IMR-90 (cell line): ENCODE results near the gene LGALS9. TPM values are rescaled to one million over a fixed set of nuclear protein-coding genes. Genes with fewer than 3 reads are reported as not detected.

ENCODE experiments used
- ATAC-seq: fragments of 200-7000 bp; cut with Tn5 transposase; 2 replicates; pipeline ENCODE4 v1.9.1; 2020; ENCODE audit warnings: low read depth, mild to moderate bottlenecking, moderate library complexity
- BruUV-seq: library from RNA; stranded (reverse); fragments of 400-500 nt; replicated peaks from 2 replicates; lab custom pipeline; 2021; lab: Mats Ljungman, UMichigan
- CTCF ChIA-PET: fragments of 300-600 bp; formaldehyde crosslinking; extraction: SDS; loops from one replicate; lab custom pipeline; 2021; ENCODE audit warnings: antibody characterized with exemption; lab: Yijun Ruan, JAX
- POLR2A ChIA-PET: fragments of 300-600 bp; sonication (Branson Sonifier 250); formaldehyde crosslinking; loops from one replicate; lab custom pipeline; 2022; ENCODE audit warnings: antibody characterized with exemption; ENCODE audit not compliant: unreplicated experiment; lab: Charles Lee
- DNase-seq: peaks from one replicate; pipeline ENCODE4 v3.0.0; 2013
- H2AFZ ChIP-seq: replicated peaks from 2 replicates; pipeline ENCODE3; 2013; ENCODE audit warnings: low read length, mild to moderate bottlenecking; ENCODE audit not compliant: poor library complexity
- H2AK5ac ChIP-seq: 2 replicates; pipeline ENCODE4 v1.6.1; 2013; ENCODE audit warnings: low read depth, low read length, inconsistent platforms
- H2AK9ac ChIP-seq: replicated peaks from 2 replicates; pipeline ENCODE3; 2013; ENCODE audit warnings: mild to moderate bottlenecking, low read depth, low read length, moderate library complexity; ENCODE audit not compliant: poor library complexity
- H2BK120ac ChIP-seq: 2 replicates; pipeline ENCODE4 v1.6.1; 2013; ENCODE audit warnings: low read depth, low read length, inconsistent platforms
- H2BK15ac ChIP-seq: 3 replicates; pipeline ENCODE4 v1.6.1; 2013; ENCODE audit warnings: low read depth, low read length, inconsistent platforms
- H2BK20ac ChIP-seq: 2 replicates; pipeline ENCODE4 v1.6.1; 2013; ENCODE audit warnings: low read depth, mild to moderate bottlenecking, inconsistent platforms, low read length, moderate library complexity
- H2BK5ac ChIP-seq: 2 replicates; pipeline ENCODE4 v1.6.1; 2013; ENCODE audit warnings: mild to moderate bottlenecking, low read depth, low read length, inconsistent platforms; ENCODE audit not compliant: poor library complexity, severe bottlenecking
- H3K14ac ChIP-seq: replicated peaks from 2 replicates; pipeline ENCODE4 v1.6.1; 2013; ENCODE audit warnings: low read depth, low read length, inconsistent platforms
- H3K18ac ChIP-seq: 2 replicates; pipeline ENCODE4 v1.6.1; 2013; ENCODE audit warnings: low read depth, low read length, control low read depth
- H3K23ac ChIP-seq: 2 replicates; pipeline ENCODE4 v1.6.1; 2013; ENCODE audit warnings: low read depth, low read length, inconsistent platforms
- H3K27ac ChIP-seq: 2 replicates; pipeline ENCODE4 v1.5.1; 2013; ENCODE audit warnings: mild to moderate bottlenecking, control low read depth, low read length; ENCODE audit not compliant: insufficient read depth
- H3K27me3 ChIP-seq: 2 replicates; pipeline ENCODE4 v1.6.1; 2013; ENCODE audit warnings: low read length; ENCODE audit not compliant: control insufficient read depth, insufficient read depth
- H3K36me3 ChIP-seq: 2 replicates; pipeline ENCODE4 v1.6.1; 2013; ENCODE audit warnings: low read length, mixed read lengths; ENCODE audit not compliant: control insufficient read depth, insufficient read depth
- H3K4ac ChIP-seq: 2 replicates; pipeline ENCODE4 v1.6.1; 2013; ENCODE audit warnings: low read depth, low read length, inconsistent platforms
- H3K4me1 ChIP-seq: 2 replicates; pipeline ENCODE4 v1.6.1; 2013; ENCODE audit warnings: low read length, mixed read lengths; ENCODE audit not compliant: control insufficient read depth, insufficient read depth
- H3K4me2 ChIP-seq: 2 replicates; pipeline ENCODE4 v1.6.1; 2013; ENCODE audit warnings: low read depth, mild to moderate bottlenecking, control low read depth, low read length, moderate library complexity
- H3K4me3 ChIP-seq: 2 replicates; pipeline ENCODE4 v1.5.1; 2013; ENCODE audit warnings: low read depth, mild to moderate bottlenecking, control low read depth, low read length, moderate library complexity; ENCODE audit not compliant: insufficient read depth
- H3K56ac ChIP-seq: 2 replicates; pipeline ENCODE4 v1.6.1; 2013; ENCODE audit warnings: low read length, inconsistent platforms; ENCODE audit not compliant: insufficient read depth; ENCODE audit errors: extremely low read depth
- H3K79me1 ChIP-seq, 2 experiments: 2 replicates each; pipeline ENCODE4 v1.6.1; 2013; ENCODE audit warnings: low read length in 2 of 2, inconsistent platforms in 1 of 2, low read depth in 1 of 2
- H3K9ac ChIP-seq: 2 replicates; pipeline ENCODE4 v1.6.1; 2013; ENCODE audit warnings: low read depth, low read length, control low read depth
- H3K9me1 ChIP-seq: 2 replicates; pipeline ENCODE4 v1.6.1; 2013; ENCODE audit warnings: low read length, inconsistent platforms; ENCODE audit not compliant: insufficient read depth
- H3K9me3 ChIP-seq: 2 replicates; pipeline ENCODE4 v1.6.1; 2013; ENCODE audit warnings: low read length; ENCODE audit not compliant: control insufficient read depth, insufficient read depth
- H4K20me1 ChIP-seq: 2 replicates; pipeline ENCODE4 v1.6.1; 2013; ENCODE audit warnings: low read length, inconsistent platforms; ENCODE audit not compliant: insufficient read depth
- H4K5ac ChIP-seq: 2 replicates; pipeline ENCODE4 v1.6.1; 2013; ENCODE audit warnings: mild to moderate bottlenecking, low read depth, low read length, control low read depth
- H4K8ac ChIP-seq, 2 experiments: 2 replicates each; pipeline ENCODE4 v1.6.1; 2013; ENCODE audit warnings: low read depth in 2 of 2, low read length in 2 of 2, control low read depth in 1 of 2, inconsistent platforms in 1 of 2
- H4K91ac ChIP-seq: 2 replicates; pipeline ENCODE4 v1.6.1; 2013; ENCODE audit warnings: low read depth, low read length, inconsistent platforms; ENCODE audit not compliant: insufficient read depth
- CEBPB ChIP-seq: IDR thresholded peaks from 2 replicates; pipeline ENCODE4 v1.6.1; 2012; ENCODE audit warnings: low read depth, low read length, improper control_type of control experiment
- CTCF ChIP-seq: conservative IDR thresholded peaks from 2 replicates; pipeline ENCODE4 v1.5.1; 2012; ENCODE audit warnings: mild to moderate bottlenecking, low read depth, low read length, improper control_type of control experiment
- WGBS, 2 experiments: methylation state at CpG; one replicate each; pipeline versions ENCODE4 v1.1.5 to v1.1.7; 2013; ENCODE audit warnings: missing lambda C conversion rate in 2 of 2; ENCODE audit not compliant: insufficient read length in 1 of 2; ENCODE audit errors: extremely low coverage in 2 of 2; 5-methylcytosine and 5-hydroxymethylcytosine counted together
- dilution Hi-C: fragments of 300-500 bp; cut with HindIII; formaldehyde crosslinking; loops from one replicate; pipeline ENCODE4 v1.14.3; 2018; ENCODE audit warnings: low sequenced_read_pairs; ENCODE audit not compliant: unreplicated experiment
- in situ Hi-C: fragments of 300-500 bp; cut with MboI; formaldehyde crosslinking; loops from 3 replicates; pipeline ENCODE4 v1.14.3; 2019; ENCODE audit warnings: low sequenced_read_pairs, inconsistent platforms, mixed read lengths
- intact Hi-C: fragments of 100-400 bp; cut with micrococcal nuclease; formaldehyde crosslinking; loops from 2 replicates; pipeline ENCODE4 v1.10.0; 2022
- polyA plus RNA-seq, 3 experiments: library from polyadenylated mRNA; depleted of rRNA; stranded (reverse); fragments of >200 nt; gene quantifications; 2 replicates each; pipeline ENCODE4 v1.2.3, GENCODE V29; 2012; ENCODE audit warnings: low replicate concordance in 1 of 3
- total RNA-seq: library from RNA; depleted of rRNA; stranded (reverse); fragments of >200 nt; gene quantifications from 2 replicates; pipeline ENCODE4 v1.2.3, GENCODE V29; 2012

LGALS9 gene
- total and polyA plus RNA-seq, 2 of the 4 experiments (the other 2 are of a cell fraction) = 0.54 to 2.5 TPM

GRCh38 chr17:27585153-27585681, 45.8 kb upstream of the LGALS9 start:
- dilution Hi-C loops = no loop called here

More at GRCh38 chr17:27585153-27585681, 45.8 kb upstream of the LGALS9 start:
- 0 out of 2 replicates have a peak, but pooled peaks have one; percentile 12 for TF ChIP-seq CEBPB
- no peak for TF ChIP-seq CTCF
- DNase-seq = no peak
- Histone ChIP-seq H2AFZ (no peak overlapping the region), H2BK5ac (peak overlapping the region; percentile 78), H2AK9ac (peak overlapping the region; percentile 35), H2BK120ac (peak overlapping the region; percentile 97), H3K27ac (peak overlapping the region; percentile 73), H3K27me3 (no peaks in the 10 kb centered on the region), H3K4me2 (no peak overlapping the region), H4K91ac (peak overlapping the region; percentile 96), H3K36me3 (peaks cover 63% of the 10 kb centered on the region), H3K23ac (0 out of 2 replicates have a peak overlapping the region, but pooled peaks have one; percentile 46), H3K4me3 (no peak overlapping the region), H3K9me3 (no peaks in the 10 kb centered on the region), H2BK20ac (peak overlapping the region; percentile 94), H3K9ac (no peak overlapping the region; the same call in 1 of the 2 replicates), H3K14ac (peak overlapping the region; percentile 82), H3K18ac (peak overlapping the region; percentile 29; the same call in 1 of the 2 replicates), H3K9me1 (peaks cover 28% of the 10 kb centered on the region), H4K8ac (peak overlapping the region; percentile 42 to 79; a peak in 2 of 4 replicates), H2BK15ac (peak overlapping the region; percentile 84; the same call in 2 of the 3 replicates), H2AK5ac (peak overlapping the region; percentile 96), H3K79me1 (peaks cover 15 to 76% of the 10 kb centered on the region in 2 experiments), H3K4ac (peak overlapping the region; percentile 92), H4K5ac (peak overlapping the region; percentile 38; the same call in 1 of the 2 replicates), H3K56ac (no peak overlapping the region), H4K20me1 (no peaks in the 10 kb centered on the region; the same call in 1 of the 2 replicates), H3K4me1 (peaks cover 18% of the 10 kb centered on the region)
- intact Hi-C loops = no loop called here
- in situ Hi-C loops = loop anchor here (5.0 kb wide), 1 partner anchor 128 kb away; the partner anchor contains the start of gene KSR1
- ATAC-seq = no peak
- BruUV-seq = no TSS peak
- WGBS, 2 experiments = no CpG with 5 or more reads among the region's 9 CpGs
- ChIA-PET CTCF (interaction anchor here (0.9 kb wide), 1 partner anchor 38 kb away, joined by 3 read pairs; no protein-coding TSS in a partner anchor), POLR2A (no interaction called here)
